IMR-90 (cell line): ENCODE results near the gene GSTA4.

Source experiments
- CTCF ChIP-seq: conservative IDR thresholded peaks from 2 replicates; pipeline ENCODE4 v1.5.1; 2012; ENCODE audit warnings: mild to moderate bottlenecking, low read depth, low read length, improper control_type of control experiment
- TF ChIP-seq, protein P1 (sequence below): fragments of 150-350 bp; IDR thresholded peaks from 2 replicates; pipeline ENCODE4 v1.6.1; 2017; ENCODE audit warnings: mild to moderate bottlenecking, antibody characterized with exemption, low read length, low read depth

DNA sequence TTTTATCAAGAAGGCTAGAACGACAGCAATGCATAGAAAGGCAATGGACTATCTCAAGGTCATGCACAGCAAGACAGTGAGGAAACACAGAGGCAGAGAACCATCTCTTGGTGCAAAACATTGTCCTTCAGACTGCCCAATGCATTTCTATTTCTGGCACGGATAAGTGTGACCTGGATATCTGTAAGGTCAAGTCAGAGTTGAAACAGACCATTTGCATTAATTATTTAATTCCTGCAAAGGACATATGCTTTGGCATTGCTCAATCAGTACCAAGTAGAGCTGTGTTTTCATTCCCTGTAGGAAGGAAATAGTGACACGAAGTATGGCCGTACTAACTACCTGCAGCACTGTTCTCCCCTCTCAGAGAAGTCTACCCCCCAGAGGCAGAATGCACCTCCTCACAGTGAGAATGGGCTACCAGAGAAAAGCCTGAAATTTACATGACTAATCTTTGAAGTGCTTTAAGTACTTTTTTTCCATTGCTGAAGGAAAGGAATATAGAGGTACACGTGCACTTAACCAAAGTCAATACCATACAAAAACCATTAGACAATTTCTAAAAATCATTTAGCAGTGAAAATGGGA lies 32.1 kb upstream of the GSTA4 start:
- TF ChIP-seq, protein P1, sequence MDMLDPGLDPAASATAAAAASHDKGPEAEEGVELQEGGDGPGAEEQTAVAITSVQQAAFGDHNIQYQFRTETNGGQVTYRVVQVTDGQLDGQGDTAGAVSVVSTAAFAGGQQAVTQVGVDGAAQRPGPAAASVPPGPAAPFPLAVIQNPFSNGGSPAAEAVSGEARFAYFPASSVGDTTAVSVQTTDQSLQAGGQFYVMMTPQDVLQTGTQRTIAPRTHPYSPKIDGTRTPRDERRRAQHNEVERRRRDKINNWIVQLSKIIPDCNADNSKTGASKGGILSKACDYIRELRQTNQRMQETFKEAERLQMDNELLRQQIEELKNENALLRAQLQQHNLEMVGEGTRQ = no peak
- TF ChIP-seq CTCF = no peak
